ENCODE measurements around the gene ALS2CL. TPM values are rescaled to one million over a fixed set of nuclear protein-coding genes. Genes with fewer than 3 reads are reported as not detected.

ALS2CL gene
- total RNA-seq, 1 experiment from 2014 or later, result 16.4 TPM

DNA sequence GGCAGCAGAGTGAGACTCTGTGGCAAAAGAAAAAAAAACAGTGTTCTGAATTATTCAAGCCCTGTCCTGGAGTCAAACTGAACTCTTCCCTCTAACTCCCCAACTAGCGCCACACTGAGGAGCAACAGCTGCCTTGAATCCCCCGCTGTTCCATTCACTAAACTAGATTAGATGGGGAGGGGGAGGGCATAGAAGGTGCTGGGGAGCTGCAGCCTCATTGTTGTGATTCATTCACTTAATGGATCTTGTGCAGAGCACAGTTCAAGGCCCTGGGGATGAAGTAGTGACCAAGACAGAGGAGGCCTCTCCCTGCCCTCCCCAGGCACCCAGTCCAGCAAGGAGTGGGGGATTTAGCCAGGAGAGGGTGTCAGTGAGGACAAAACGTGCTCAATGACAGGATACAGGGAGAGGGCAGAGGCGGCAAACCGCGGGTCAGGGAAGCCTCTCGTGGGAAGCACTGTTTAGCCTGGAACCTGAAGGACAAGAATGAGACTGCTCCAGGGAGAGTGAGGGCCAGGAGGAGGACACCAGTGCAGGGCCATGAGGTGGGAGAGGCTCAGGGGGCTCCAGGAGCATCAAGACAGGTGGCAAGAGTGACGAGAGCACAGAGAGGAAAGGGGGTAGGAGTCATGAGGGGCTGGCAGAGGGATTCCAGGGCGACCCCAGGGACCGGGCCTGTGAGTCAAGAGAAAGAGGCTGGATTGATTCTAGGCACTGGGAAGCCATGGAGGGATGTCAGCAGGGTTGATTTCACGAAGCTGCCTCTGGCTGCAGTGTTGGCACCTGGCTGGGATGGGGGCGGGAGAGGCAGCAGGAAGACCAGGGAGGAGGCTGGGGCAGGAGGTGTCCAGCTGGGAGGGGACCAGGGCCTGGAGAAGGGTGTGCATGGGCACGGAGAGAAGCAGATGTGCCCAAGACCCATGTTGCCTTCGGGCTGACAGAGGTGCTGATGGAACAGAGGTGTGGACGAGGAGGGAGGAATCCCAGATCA, 31.4 kb downstream of the ALS2CL start:
- Histone ChIP-seq H3K79me2 (ENCODE audit: insufficient read depth, low read length) (no peaks in the 10 kb centered on the region), H4K20me1 (ENCODE audit: insufficient read depth) (no peaks in the 10 kb centered on the region), H3K4me3 (replicated peaks in 1 of 2; ENCODE audit: low read depth in 1 of 2, low read length in 2 of 2) (no peak overlapping the region), H3K4me2 (ENCODE audit: low read length) (no peak overlapping the region), H3K9me3 (ENCODE audit: control insufficient read depth in 1 of 2, insufficient read depth in 1 of 2, low read depth in 1 of 2, low read length in 2 of 2) (no peaks in the 10 kb centered on the region), H3K27me3 (ENCODE audit: insufficient read depth, low read length) (no peaks in the 10 kb centered on the region), H3K27ac (ENCODE audit: low read depth, low read length) (no peak overlapping the region), H3K9me2 (ENCODE audit: insufficient read depth) (no peaks in the 10 kb centered on the region), H3K36me3 (ENCODE audit: control insufficient read depth in 1 of 2, insufficient read depth in 2 of 2, low read length in 2 of 2) (no peaks in the 10 kb centered on the region), H3K9ac (ENCODE audit: low read length) (no peak overlapping the region), H2AFZ (ENCODE audit: low read depth, low read length, poor library complexity, severe bottlenecking) (no peak overlapping the region), H3K4me1 (ENCODE audit: control insufficient read depth in 1 of 2, insufficient read depth in 2 of 2, low read length in 2 of 2) (peaks cover 5 to 15% of the 10 kb centered on the region in 2 experiments)
- DNase-seq (ENCODE audit: low read depth, low spot score) (no peak), ATAC-seq (no peak)
- CTCF ChIA-PET, result interaction anchor here (1.8 to 3.5 kb wide), 2 partner anchors 34 to 173 kb away, joined by 4 to 13 read pairs; no protein-coding TSS in a partner anchor
- intact Hi-C loops (cut with micrococcal nuclease), result no loop called here
- TF ChIP-seq EZH2phosphoT487 (IDR thresholded peaks at IDR 0.05; ENCODE audit: borderline replicate concordance) (no peak), SIN3A (IDR thresholded peaks at IDR 0.05; ENCODE audit: low read depth) (no peak), EGR1 (IDR thresholded peaks at IDR 0.05; ENCODE audit: low read depth) (no peak), EZH2 (IDR thresholded peaks at IDR 0.05) (no peak)
- TF ChIP-seq, protein P1, sequence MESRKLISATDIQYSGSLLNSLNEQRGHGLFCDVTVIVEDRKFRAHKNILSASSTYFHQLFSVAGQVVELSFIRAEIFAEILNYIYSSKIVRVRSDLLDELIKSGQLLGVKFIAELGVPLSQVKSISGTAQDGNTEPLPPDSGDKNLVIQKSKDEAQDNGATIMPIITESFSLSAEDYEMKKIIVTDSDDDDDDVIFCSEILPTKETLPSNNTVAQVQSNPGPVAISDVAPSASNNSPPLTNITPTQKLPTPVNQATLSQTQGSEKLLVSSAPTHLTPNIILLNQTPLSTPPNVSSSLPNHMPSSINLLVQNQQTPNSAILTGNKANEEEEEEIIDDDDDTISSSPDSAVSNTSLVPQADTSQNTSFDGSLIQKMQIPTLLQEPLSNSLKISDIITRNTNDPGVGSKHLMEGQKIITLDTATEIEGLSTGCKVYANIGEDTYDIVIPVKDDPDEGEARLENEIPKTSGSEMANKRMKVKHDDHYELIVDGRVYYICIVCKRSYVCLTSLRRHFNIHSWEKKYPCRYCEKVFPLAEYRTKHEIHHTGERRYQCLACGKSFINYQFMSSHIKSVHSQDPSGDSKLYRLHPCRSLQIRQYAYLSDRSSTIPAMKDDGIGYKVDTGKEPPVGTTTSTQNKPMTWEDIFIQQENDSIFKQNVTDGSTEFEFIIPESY (IDR thresholded peaks at IDR 0.05; ENCODE audit: extremely low read depth, insufficient replicate concordance, low read length), result no peak
- no TSS peak for BruUV-seq (replicated peaks)
- RAD21 ChIA-PET (ENCODE audit: low non-redundant PET in 1 of 2, low total read pairs in 2 of 2, uncharacterized antibody in 2 of 2, unreplicated experiment in 2 of 2), result no interaction called here
- POLR2A ChIA-PET, result no interaction called here

All from HCT116 (cell line).